ENCODE results near the gene ZBTB5. TPM values are rescaled to one million over a fixed set of nuclear protein-coding genes. Genes with fewer than 3 reads are reported as not detected.

ZBTB5 gene
- total and polyA plus RNA-seq, 2 of the 13 experiments (the other 11 are each of a cell fraction or from before 2014, with no cell fraction given): 12.5 to 20.5 TPM

GRCh38 chr9:37503736-37504135 lies 38.5 kb upstream of the ZBTB5 start (continued):
- TF ChIP-seq, protein P1, sequence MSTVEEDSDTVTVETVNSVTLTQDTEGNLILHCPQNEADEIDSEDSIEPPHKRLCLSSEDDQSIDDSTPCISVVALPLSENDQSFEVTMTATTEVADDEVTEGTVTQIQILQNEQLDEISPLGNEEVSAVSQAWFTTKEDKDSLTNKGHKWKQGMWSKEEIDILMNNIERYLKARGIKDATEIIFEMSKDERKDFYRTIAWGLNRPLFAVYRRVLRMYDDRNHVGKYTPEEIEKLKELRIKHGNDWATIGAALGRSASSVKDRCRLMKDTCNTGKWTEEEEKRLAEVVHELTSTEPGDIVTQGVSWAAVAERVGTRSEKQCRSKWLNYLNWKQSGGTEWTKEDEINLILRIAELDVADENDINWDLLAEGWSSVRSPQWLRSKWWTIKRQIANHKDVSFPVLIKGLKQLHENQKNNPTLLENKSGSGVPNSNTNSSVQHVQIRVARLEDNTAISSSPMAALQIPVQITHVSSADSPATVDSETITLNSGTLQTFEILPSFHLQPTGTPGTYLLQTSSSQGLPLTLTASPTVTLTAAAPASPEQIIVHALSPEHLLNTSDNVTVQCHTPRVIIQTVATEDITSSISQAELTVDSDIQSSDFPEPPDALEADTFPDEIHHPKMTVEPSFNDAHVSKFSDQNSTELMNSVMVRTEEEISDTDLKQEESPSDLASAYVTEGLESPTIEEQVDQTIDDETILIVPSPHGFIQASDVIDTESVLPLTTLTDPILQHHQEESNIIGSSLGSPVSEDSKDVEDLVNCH (CRISPR knock-in tag; IDR thresholded peaks at IDR 0.05): no peak
- no peak for TF ChIP-seq ZNF124 (CRISPR knock-in tag; IDR thresholded peaks at IDR 0.05)
- no peak for TF ChIP-seq CBX2 (IDR thresholded peaks at IDR 0.05; ENCODE audit: low read depth, low read length)
- no peak for TF ChIP-seq CBX2 (CRISPR knock-in tag; IDR thresholded peaks at IDR 0.05; ENCODE audit: low read depth)
- no peak for TF ChIP-seq ZNF841 (CRISPR knock-in tag; IDR thresholded peaks at IDR 0.05; ENCODE audit: borderline replicate concordance)
- no peak for TF ChIP-seq CENPX (CRISPR knock-in tag; IDR thresholded peaks at IDR 0.05)
- TF ChIP-seq ZBTB3 (CRISPR knock-in tag; IDR thresholded peaks at IDR 0.05; ENCODE audit: borderline replicate concordance, low read depth): no peak
- no peak for TF ChIP-seq PAX8 (CRISPR knock-in tag; IDR thresholded peaks at IDR 0.05; ENCODE audit: borderline replicate concordance)
- TF ChIP-seq ZC3H4 (CRISPR knock-in tag; IDR thresholded peaks at IDR 0.05; ENCODE audit: borderline replicate concordance): no peak
- TF ChIP-seq, protein P2, sequence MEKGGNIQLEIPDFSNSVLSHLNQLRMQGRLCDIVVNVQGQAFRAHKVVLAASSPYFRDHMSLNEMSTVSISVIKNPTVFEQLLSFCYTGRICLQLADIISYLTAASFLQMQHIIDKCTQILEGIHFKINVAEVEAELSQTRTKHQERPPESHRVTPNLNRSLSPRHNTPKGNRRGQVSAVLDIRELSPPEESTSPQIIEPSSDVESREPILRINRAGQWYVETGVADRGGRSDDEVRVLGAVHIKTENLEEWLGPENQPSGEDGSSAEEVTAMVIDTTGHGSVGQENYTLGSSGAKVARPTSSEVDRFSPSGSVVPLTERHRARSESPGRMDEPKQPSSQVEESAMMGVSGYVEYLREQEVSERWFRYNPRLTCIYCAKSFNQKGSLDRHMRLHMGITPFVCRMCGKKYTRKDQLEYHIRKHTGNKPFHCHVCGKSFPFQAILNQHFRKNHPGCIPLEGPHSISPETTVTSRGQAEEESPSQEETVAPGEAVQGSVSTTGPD (CRISPR knock-in tag; IDR thresholded peaks at IDR 0.05): no peak
- TF ChIP-seq, protein P3, sequence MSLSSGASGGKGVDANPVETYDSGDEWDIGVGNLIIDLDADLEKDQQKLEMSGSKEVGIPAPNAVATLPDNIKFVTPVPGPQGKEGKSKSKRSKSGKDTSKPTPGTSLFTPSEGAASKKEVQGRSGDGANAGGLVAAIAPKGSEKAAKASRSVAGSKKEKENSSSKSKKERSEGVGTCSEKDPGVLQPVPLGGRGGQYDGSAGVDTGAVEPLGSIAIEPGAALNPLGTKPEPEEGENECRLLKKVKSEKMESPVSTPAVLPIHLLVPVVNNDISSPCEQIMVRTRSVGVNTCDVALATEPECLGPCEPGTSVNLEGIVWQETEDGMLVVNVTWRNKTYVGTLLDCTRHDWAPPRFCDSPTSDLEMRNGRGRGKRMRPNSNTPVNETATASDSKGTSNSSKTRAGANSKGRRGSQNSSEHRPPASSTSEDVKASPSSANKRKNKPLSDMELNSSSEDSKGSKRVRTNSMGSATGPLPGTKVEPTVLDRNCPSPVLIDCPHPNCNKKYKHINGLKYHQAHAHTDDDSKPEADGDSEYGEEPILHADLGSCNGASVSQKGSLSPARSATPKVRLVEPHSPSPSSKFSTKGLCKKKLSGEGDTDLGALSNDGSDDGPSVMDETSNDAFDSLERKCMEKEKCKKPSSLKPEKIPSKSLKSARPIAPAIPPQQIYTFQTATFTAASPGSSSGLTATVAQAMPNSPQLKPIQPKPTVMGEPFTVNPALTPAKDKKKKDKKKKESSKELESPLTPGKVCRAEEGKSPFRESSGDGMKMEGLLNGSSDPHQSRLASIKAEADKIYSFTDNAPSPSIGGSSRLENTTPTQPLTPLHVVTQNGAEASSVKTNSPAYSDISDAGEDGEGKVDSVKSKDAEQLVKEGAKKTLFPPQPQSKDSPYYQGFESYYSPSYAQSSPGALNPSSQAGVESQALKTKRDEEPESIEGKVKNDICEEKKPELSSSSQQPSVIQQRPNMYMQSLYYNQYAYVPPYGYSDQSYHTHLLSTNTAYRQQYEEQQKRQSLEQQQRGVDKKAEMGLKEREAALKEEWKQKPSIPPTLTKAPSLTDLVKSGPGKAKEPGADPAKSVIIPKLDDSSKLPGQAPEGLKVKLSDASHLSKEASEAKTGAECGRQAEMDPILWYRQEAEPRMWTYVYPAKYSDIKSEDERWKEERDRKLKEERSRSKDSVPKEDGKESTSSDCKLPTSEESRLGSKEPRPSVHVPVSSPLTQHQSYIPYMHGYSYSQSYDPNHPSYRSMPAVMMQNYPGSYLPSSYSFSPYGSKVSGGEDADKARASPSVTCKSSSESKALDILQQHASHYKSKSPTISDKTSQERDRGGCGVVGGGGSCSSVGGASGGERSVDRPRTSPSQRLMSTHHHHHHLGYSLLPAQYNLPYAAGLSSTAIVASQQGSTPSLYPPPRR (CRISPR knock-in tag; IDR thresholded peaks at IDR 0.05; ENCODE audit: borderline replicate concordance): no peak

Data from HepG2 (cell line).